ENCODE results near the gene DRD2.

The DRD2 gene

DNA sequence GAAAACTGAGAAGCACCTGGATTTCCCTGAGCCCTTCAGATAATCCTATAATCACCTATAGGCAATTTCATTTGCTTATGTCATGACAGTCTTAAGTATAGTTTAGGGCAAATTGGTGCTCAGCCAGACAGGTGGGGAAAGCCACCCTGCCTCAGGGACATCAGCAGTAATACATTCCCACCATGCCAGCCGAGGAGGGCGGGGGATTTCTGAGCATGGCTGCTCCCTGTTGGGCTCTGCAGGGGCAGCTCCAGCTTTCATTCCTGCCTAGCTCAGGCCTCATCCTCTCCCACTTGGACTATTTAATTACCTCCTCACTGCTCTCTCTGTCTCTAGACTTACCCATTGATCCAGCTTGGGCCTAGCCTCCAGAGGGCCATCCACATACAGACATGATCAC, 9.0 kb upstream of the DRD2 start:
- Histone ChIP-seq H3K4me3 (ENCODE audit: low read depth, low read length) (no peak overlapping the region), H3K27me3 (ENCODE audit: insufficient read depth, low read length) (peaks cover 26% of the 10 kb centered on the region; the same call in 1 of the 2 replicates), H3K27ac (ENCODE audit: low read depth, low read length) (no peak overlapping the region), H3K4me1 (ENCODE audit: control insufficient read depth, insufficient read depth, low read length, unreplicated experiment) (no peaks in the 10 kb centered on the region), H2AFZ (ENCODE audit: low read length, unreplicated experiment) (no peak overlapping the region), H3K79me2 (ENCODE audit: control insufficient read depth, insufficient read depth, low read length, unreplicated experiment) (no peaks in the 10 kb centered on the region), H3K36me3 (ENCODE audit: insufficient read depth, low read length) (no peaks in the 10 kb centered on the region)

DNA sequence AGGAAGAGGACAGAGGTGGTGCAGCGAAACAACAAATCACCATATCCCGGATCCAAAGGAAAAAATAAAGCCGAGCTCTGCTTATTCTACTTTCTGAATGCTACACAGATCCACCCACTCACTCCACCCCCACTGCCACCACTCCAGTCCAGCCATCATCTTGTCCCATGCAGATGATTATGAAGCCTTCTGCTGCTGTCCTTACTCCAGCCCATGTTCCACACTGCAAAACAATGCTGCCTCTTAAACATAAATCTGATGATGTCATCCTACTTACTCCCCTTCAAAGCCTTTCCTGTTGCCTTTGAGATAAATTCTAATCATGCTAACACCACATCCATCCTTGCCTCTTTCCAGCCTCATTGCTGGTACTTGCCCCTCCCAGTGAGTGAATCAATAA, 6.5 kb upstream of the DRD2 start:
- Histone ChIP-seq H2AFZ (ENCODE audit: low read length, unreplicated experiment) (no peak overlapping the region), H3K27me3 (ENCODE audit: insufficient read depth, low read length) (peaks cover 44% of the 10 kb centered on the region), H3K4me3 (ENCODE audit: low read depth, low read length) (no peak overlapping the region), H3K79me2 (ENCODE audit: control insufficient read depth, insufficient read depth, low read length, unreplicated experiment) (no peaks in the 10 kb centered on the region), H3K36me3 (ENCODE audit: insufficient read depth, low read length) (no peaks in the 10 kb centered on the region), H3K4me1 (ENCODE audit: control insufficient read depth, insufficient read depth, low read length, unreplicated experiment) (no peaks in the 10 kb centered on the region), H3K27ac (ENCODE audit: low read depth, low read length) (no peak overlapping the region)

DNA sequence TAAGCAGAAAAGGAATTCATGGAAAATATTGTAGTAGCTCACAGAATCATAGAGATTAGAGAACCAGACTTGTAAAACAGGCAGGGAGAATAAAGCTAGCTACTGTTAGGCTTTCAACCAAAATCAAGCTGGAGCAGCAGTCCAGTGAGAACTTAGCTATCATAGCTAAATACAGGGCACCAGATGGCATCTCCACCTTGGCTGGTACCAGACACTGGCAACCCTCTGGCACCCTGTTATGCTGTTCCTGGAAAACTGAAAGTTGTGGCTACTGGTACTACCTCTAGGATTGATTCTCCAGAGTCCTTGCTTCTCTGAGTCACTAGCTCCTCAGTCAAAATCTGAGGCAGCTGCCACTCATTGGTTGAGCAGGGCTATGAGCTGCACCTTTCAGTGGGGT, 6.0 kb upstream of the DRD2 start:
- H3K36me3 ChIP-seq (ENCODE audit: insufficient read depth, low read length): no peaks in the 10 kb centered on the region
- no peaks in the 10 kb centered on the region for H3K79me2 ChIP-seq (ENCODE audit: control insufficient read depth, insufficient read depth, low read length, unreplicated experiment)
- peaks cover 49% of the 10 kb centered on the region for H3K27me3 ChIP-seq (ENCODE audit: insufficient read depth, low read length)
- H3K4me3 ChIP-seq (ENCODE audit: low read depth, low read length): no peak overlapping the region
- H3K27ac ChIP-seq (ENCODE audit: low read depth, low read length): no peak overlapping the region
- H2AFZ ChIP-seq (ENCODE audit: low read length, unreplicated experiment): no peak overlapping the region
- no peaks in the 10 kb centered on the region for H3K4me1 ChIP-seq (ENCODE audit: control insufficient read depth, insufficient read depth, low read length, unreplicated experiment)

DNA sequence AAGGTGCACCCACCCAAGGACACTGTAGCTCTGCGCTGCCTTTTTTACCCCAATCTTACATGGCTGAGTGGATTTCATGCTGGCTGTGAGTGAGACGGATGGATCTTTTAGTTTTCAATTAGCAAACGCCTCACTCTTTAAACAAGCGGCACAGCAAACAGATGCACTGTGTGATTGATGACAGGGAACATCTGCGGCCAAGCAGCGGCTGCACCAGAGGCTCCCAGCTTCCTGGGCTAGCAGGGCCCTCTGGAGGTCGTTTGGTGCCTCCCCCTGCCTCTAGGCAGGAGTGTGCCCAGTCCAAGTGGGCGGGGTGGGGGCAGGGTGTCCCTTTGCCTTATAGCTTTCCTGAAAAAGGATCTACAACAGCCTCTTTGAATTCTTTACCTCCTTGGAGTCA, 2.1 kb upstream of the DRD2 start:
- H3K36me3 ChIP-seq (ENCODE audit: insufficient read depth, low read length): no peaks in the 10 kb centered on the region
- no peak overlapping the region for H3K27ac ChIP-seq (ENCODE audit: low read depth, low read length)
- H2AFZ ChIP-seq (ENCODE audit: low read length, unreplicated experiment): no peak overlapping the region
- H3K79me2 ChIP-seq (ENCODE audit: control insufficient read depth, insufficient read depth, low read length, unreplicated experiment): no peaks in the 10 kb centered on the region
- no peak overlapping the region for H3K4me3 ChIP-seq (ENCODE audit: low read depth, low read length)
- H3K27me3 ChIP-seq (ENCODE audit: insufficient read depth, low read length): peaks cover 75% of the 10 kb centered on the region
- no peaks in the 10 kb centered on the region for H3K4me1 ChIP-seq (ENCODE audit: control insufficient read depth, insufficient read depth, low read length, unreplicated experiment)

DNA sequence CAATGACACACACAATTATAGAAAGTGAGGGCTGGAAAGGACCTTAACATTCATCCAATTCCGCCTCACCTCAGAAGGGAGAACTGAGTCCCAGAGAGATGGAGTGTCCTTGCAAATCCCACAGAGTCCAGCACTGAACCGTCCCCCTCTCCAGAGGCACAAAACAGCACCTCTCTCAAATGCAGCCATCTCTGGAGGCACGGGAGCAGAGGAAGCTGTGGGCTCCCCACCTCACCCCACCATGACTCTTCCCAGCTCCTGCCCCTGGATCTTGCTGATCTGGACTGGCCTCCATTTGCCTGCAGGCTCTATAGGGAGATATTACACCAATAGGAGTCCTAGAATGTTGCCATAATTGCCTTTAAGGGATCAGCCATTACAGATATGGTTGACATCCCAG, 1.4 kb upstream of the DRD2 start:
- Histone ChIP-seq H2AFZ (ENCODE audit: low read length, unreplicated experiment) (no peak overlapping the region), H3K27ac (ENCODE audit: low read depth, low read length) (no peak overlapping the region), H3K36me3 (ENCODE audit: insufficient read depth, low read length) (no peaks in the 10 kb centered on the region), H3K79me2 (ENCODE audit: control insufficient read depth, insufficient read depth, low read length, unreplicated experiment) (no peaks in the 10 kb centered on the region), H3K27me3 (ENCODE audit: insufficient read depth, low read length) (peaks cover 83% of the 10 kb centered on the region), H3K4me1 (ENCODE audit: control insufficient read depth, insufficient read depth, low read length, unreplicated experiment) (no peaks in the 10 kb centered on the region), H3K4me3 (ENCODE audit: low read depth, low read length) (no peak overlapping the region)

DNA sequence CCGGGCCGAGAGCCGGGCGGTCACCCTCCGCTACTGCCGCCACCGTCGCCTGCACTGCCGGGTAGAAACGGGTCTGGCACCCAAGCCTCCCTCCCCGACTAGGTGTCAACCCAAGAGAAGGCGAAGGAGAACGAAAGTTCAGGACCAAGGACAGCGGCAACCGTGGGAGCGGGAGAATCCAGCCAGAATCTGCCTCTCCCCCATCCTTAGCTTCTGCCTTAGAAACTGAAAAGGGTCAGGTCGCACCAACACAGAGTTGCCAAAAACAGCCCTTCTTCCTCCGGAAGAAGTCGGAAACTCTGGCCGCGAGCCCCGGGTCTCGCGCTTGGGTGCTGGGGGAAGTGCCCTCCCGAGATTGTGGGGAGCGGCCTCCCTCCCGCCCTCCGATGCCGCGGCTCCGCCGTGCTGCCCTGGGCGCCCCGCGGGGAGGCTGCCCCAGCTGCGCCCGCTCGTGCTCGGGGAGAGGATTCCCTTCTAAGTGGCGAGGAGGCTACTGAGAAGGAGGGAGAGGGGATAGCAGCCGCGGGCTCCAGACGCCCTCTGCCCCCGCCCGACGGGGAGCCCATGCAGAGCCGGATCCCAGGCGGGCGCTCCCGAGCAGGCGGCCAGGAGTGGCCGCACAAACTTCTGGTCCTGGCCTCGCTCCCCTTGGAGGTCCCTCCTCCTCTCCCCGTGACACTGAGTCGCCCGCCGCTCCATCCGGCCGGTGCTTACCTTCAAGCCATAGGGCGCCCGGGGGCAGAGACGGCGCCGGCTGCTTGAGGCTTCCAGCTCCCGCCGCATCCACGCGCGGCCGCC, 637 bp downstream of the DRD2 start:
- Histone ChIP-seq H2AFZ (ENCODE audit: low read length, unreplicated experiment) (no peak overlapping the region), H3K27ac (ENCODE audit: low read depth, low read length) (no peak overlapping the region), H3K27me3 (ENCODE audit: insufficient read depth, low read length) (peaks cover 83% of the 10 kb centered on the region), H3K4me1 (ENCODE audit: control insufficient read depth, insufficient read depth, low read length, unreplicated experiment) (no peaks in the 10 kb centered on the region), H3K4me3 (ENCODE audit: low read depth, low read length) (no peak overlapping the region), H3K79me2 (ENCODE audit: control insufficient read depth, insufficient read depth, low read length, unreplicated experiment) (no peaks in the 10 kb centered on the region), H3K36me3 (ENCODE audit: insufficient read depth, low read length) (no peaks in the 10 kb centered on the region)

DNA sequence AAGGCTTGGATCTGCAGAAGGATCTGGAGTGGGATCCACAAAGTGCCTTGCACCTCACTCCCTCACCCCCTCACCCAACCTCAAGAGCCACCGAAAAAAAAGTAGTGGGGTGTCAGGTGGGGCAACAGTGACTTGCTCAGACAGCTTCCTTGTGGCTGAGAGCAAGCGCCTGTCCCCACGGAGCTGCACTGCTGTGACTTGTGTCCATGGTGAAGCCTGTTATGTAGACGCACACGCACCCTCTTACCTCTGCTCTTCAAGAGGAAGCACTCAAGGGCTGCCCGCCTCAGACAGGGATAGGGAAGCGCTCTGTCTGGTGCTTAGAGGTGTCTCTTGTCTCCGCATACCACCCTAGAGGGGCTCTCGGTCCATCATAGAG, 1.2 kb downstream of the DRD2 start:
- Histone ChIP-seq H3K4me3 (ENCODE audit: low read depth, low read length) (no peak overlapping the region), H2AFZ (ENCODE audit: low read length, unreplicated experiment) (no peak overlapping the region)

DNA sequence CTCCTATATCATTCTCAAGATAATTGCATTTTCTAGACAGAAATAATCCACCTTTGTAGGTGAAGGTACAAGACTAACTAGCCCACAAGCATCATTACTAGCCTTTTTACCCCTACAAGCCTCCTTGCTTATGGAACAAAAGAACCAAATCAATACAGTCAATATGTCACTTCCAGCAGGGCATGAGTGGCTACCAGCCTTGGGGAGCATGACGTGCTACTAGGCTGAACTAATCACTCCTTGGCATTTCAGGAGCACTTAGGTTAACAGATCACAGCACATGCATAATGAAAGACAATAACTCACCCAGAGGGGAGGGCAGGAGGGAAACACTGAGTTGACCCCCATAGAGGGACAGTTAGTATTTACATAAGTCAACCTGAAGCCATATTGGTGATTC, 2.7 kb downstream of the DRD2 start:
- H3K4me1 ChIP-seq (ENCODE audit: control insufficient read depth, insufficient read depth, low read length, unreplicated experiment): no peaks in the 10 kb centered on the region
- H3K36me3 ChIP-seq (ENCODE audit: insufficient read depth, low read length): no peaks in the 10 kb centered on the region
- H3K27me3 ChIP-seq (ENCODE audit: insufficient read depth, low read length): peaks cover 78% of the 10 kb centered on the region
- H3K4me3 ChIP-seq (ENCODE audit: low read depth, low read length): no peak overlapping the region
- H3K79me2 ChIP-seq (ENCODE audit: control insufficient read depth, insufficient read depth, low read length, unreplicated experiment): no peaks in the 10 kb centered on the region
- H3K27ac ChIP-seq (ENCODE audit: low read depth, low read length): no peak overlapping the region
- H2AFZ ChIP-seq (ENCODE audit: low read length, unreplicated experiment): no peak overlapping the region

More for the DNA sequence above, 1.2 kb downstream of the DRD2 start:
- H3K79me2 ChIP-seq (ENCODE audit: control insufficient read depth, insufficient read depth, low read length, unreplicated experiment): no peaks in the 10 kb centered on the region
- no peak overlapping the region for H3K27ac ChIP-seq (ENCODE audit: low read depth, low read length)
- H3K4me1 ChIP-seq (ENCODE audit: control insufficient read depth, insufficient read depth, low read length, unreplicated experiment): no peaks in the 10 kb centered on the region
- H3K27me3 ChIP-seq (ENCODE audit: insufficient read depth, low read length): peaks cover 82% of the 10 kb centered on the region
- no peaks in the 10 kb centered on the region for H3K36me3 ChIP-seq (ENCODE audit: insufficient read depth, low read length)

DNA sequence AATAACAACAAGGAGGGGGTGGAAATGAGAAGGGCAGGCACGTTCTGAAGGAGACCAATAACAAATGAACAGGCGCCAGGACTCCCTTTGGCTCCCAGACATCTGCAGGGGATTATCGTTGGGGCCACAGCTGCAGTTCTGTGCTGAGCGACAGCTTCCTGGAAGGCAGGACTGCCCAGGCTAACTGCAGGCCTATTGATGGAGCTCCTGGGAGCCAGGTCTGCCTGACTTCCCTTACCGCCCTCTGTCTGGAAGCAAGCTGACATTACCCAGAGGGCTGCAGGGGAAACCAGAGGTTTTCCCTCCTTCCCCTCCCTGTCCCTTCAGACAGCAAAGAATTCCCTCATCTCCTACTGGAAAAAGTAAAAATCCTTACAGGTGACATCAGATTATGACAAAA, 5.0 kb downstream of the DRD2 start:
- Histone ChIP-seq H3K4me3 (ENCODE audit: low read depth, low read length) (no peak overlapping the region), H3K27ac (ENCODE audit: low read depth, low read length) (no peak overlapping the region), H3K27me3 (ENCODE audit: insufficient read depth, low read length) (peaks cover 64% of the 10 kb centered on the region), H3K79me2 (ENCODE audit: control insufficient read depth, insufficient read depth, low read length, unreplicated experiment) (no peaks in the 10 kb centered on the region), H2AFZ (ENCODE audit: low read length, unreplicated experiment) (no peak overlapping the region), H3K36me3 (ENCODE audit: insufficient read depth, low read length) (no peaks in the 10 kb centered on the region), H3K4me1 (ENCODE audit: control insufficient read depth, insufficient read depth, low read length, unreplicated experiment) (no peaks in the 10 kb centered on the region)

DNA sequence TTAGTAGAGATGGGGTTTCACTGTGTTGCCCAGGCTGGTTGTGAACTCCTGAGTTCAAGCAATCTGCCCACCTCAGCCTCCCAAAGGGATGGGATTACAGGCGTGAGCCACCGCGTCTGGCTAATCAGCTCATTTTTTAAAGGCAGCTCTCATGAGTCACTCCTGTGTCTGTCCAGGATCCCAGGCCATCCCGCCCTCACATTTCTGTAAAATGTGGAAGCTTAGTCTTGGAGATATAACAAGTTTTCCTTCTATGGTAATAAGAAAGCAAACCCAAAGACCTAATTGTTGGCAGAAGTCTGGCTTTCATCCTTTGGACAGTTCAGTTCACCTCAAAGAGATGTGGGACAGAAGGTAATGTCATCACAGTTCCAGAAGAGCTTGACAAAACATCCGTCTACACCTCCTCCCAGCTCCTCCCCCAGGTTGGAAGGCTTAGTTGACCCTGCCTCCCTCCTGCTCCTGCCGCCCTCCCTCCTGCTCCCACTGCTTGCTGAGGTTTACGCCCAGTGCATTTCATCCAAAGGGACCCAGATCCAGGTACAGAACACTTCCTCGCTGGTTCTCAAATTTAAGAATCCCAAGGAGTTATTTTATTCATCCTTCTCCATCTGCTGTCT, 6.4 kb downstream of the DRD2 start:
- no peak overlapping the region for H3K27ac ChIP-seq (ENCODE audit: low read depth, low read length)
- no peaks in the 10 kb centered on the region for H3K79me2 ChIP-seq (ENCODE audit: control insufficient read depth, insufficient read depth, low read length, unreplicated experiment)
- H2AFZ ChIP-seq (ENCODE audit: low read length, unreplicated experiment): no peak overlapping the region
- no peak overlapping the region for H3K4me3 ChIP-seq (ENCODE audit: low read depth, low read length)
- no peaks in the 10 kb centered on the region for H3K36me3 ChIP-seq (ENCODE audit: insufficient read depth, low read length)
- H3K27me3 ChIP-seq (ENCODE audit: insufficient read depth, low read length): peaks cover 52% of the 10 kb centered on the region
- no peaks in the 10 kb centered on the region for H3K4me1 ChIP-seq (ENCODE audit: control insufficient read depth, insufficient read depth, low read length, unreplicated experiment)

DNA sequence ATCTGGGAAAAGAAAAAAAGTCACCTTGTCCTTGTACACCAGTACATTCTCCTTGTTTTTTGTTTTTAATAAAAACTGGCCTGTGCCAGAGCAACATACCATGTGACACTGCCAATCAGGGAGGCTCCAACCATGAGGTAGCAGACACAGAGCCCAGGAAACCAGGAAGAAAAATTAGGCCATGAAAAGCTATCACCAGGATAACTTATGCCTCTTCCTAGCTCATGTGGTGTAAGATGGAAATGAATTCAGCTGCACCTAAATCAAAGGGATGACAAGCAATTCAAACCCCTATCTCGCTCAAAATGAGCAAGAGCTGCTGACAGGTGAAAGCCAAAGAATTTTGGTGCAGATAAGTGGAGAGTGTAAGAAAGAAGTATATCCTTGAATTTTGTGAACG, 7.7 kb downstream of the DRD2 start:
- Histone ChIP-seq H3K36me3 (ENCODE audit: insufficient read depth, low read length) (no peaks in the 10 kb centered on the region), H3K4me1 (ENCODE audit: control insufficient read depth, insufficient read depth, low read length, unreplicated experiment) (no peaks in the 10 kb centered on the region), H3K27ac (ENCODE audit: low read depth, low read length) (no peak overlapping the region), H2AFZ (ENCODE audit: low read length, unreplicated experiment) (no peak overlapping the region), H3K79me2 (ENCODE audit: control insufficient read depth, insufficient read depth, low read length, unreplicated experiment) (no peaks in the 10 kb centered on the region), H3K27me3 (ENCODE audit: insufficient read depth, low read length) (peaks cover 51% of the 10 kb centered on the region), H3K4me3 (ENCODE audit: low read depth, low read length) (no peak overlapping the region)

All from ACC112 (cell line).